ENCODE measurements around the gene GPER1.
A peak's percentile ranks its signal among the peaks of the same experiment; 100 is the strongest.
"Not testable (repeated sequence)": the region's sequence is repeated elsewhere in the genome, so short reads cannot be mapped to it uniquely, and the experiment has no call there.

GPER1 gene

GRCh38 chr7:1087952-1088920, at the start of gene GPER1:
Gene GPER1 (plus strand): TSS chr7:1088113. CDS start chr7:1091729, 3,616 bp downstream.
- no peak for DNase-seq (ENCODE audit: low spot score)

- not testable (repeated sequence) for DNase-seq (ENCODE audit: low spot score)
Measured at GRCh38 chr7:1040233-1040632, 47.7 kb upstream of the GPER1 start.

GRCh38 chr7:1040790-1041189, 47.1 kb upstream of the GPER1 start:
- no peak for DNase-seq (ENCODE audit: low spot score)

GRCh38 chr7:1041551-1042491, 46.1 kb upstream of the GPER1 start:
- no peak for DNase-seq (ENCODE audit: low spot score)

GRCh38 chr7:1042492-1042833, 45.5 kb upstream of the GPER1 start:
- DNase-seq (ENCODE audit: low spot score): no peak

GRCh38 chr7:1043552-1044188, 44.2 kb upstream of the GPER1 start:
- DNase-seq (ENCODE audit: low spot score): no peak

GRCh38 chr7:1044189-1045068, 43.5 kb upstream of the GPER1 start, which contains the start of gene GPR146:
Gene GPR146 (plus strand): TSS chr7:1044546. CDS start chr7:1057516, 12,970 bp downstream.
- peak; percentile 79 for DNase-seq (ENCODE audit: low spot score)

GRCh38 chr7:1045069-1046063, 42.5 kb upstream of the GPER1 start:
- no peak for DNase-seq (ENCODE audit: low spot score)

- no peak for DNase-seq (ENCODE audit: low spot score)
Measured at GRCh38 chr7:1046722-1047679, 40.9 kb upstream of the GPER1 start.

- no peak for DNase-seq (ENCODE audit: low spot score)
Measured at GRCh38 chr7:1049006-1049741, 38.7 kb upstream of the GPER1 start.

- DNase-seq (ENCODE audit: low spot score): no peak
Measured at GRCh38 chr7:1049801-1050200, 38.1 kb upstream of the GPER1 start.

GRCh38 chr7:1050254-1050906, 37.5 kb upstream of the GPER1 start:
- DNase-seq (ENCODE audit: low spot score): no peak

- DNase-seq (ENCODE audit: low spot score): no peak
Measured at GRCh38 chr7:1050956-1051690, 36.8 kb upstream of the GPER1 start.

- DNase-seq (ENCODE audit: low spot score): no peak
Measured at GRCh38 chr7:1052031-1052818, 35.7 kb upstream of the GPER1 start.

GRCh38 chr7:1053002-1053411, 34.9 kb upstream of the GPER1 start:
- DNase-seq (ENCODE audit: low spot score): peak; percentile 78

Data from kidney capillary endothelial cell (primary cell).